Liver (tissue), 9 donors: ENCODE data around the gene SGSH. TPM values are rescaled to one million over a fixed set of nuclear protein-coding genes. Genes with fewer than 3 reads are reported as not detected.

Experiments
- DNase-seq: peaks from one replicate; pipeline ENCODE4 v3.0.0-alpha.2; 2017; ENCODE audit warnings: low spot score
- H3K27ac ChIP-seq, 2 donors: one replicate each; pipeline ENCODE4 v1.7.0; 2013; ENCODE audit warnings: inconsistent platforms in 2 of 2, low read length in 2 of 2, control low read depth in 1 of 2, low read depth in 1 of 2, mild to moderate bottlenecking in 1 of 2
- H3K27me3 ChIP-seq, 4 donors: one replicate each; pipeline versions ENCODE4 v1.6.1 to v1.7.0; 2013; ENCODE audit warnings: low read length in 3 of 4, inconsistent platforms in 1 of 4, mild to moderate bottlenecking in 1 of 4, moderate library complexity in 1 of 4; ENCODE audit not compliant: control insufficient read depth in 4 of 4, insufficient read depth in 4 of 4
- H3K36me3 ChIP-seq, 4 donors: one replicate each; pipeline versions ENCODE4 v1.6.1 to v1.7.0; 2013; ENCODE audit warnings: low read length in 3 of 4, mild to moderate bottlenecking in 3 of 4, low read depth in 1 of 4, moderate library complexity in 1 of 4; ENCODE audit not compliant: control insufficient read depth in 4 of 4, insufficient read depth in 3 of 4
- H3K4me1 ChIP-seq, 4 donors: one replicate each; pipeline versions ENCODE4 v1.6.1 to v1.7.0; 2013; ENCODE audit warnings: low read length in 3 of 4, mild to moderate bottlenecking in 3 of 4, moderate library complexity in 1 of 4; ENCODE audit not compliant: control insufficient read depth in 4 of 4, insufficient read depth in 4 of 4
- H3K4me3 ChIP-seq, 3 donors: one replicate each; pipeline versions ENCODE4 v1.6.1 to v1.7.0; 2013; ENCODE audit warnings: low read length in 3 of 3, control low read depth in 1 of 3, low read depth in 1 of 3, mild to moderate bottlenecking in 1 of 3
- H3K9ac ChIP-seq, 2 donors: one replicate each; pipeline ENCODE4 v1.7.0; 2013; ENCODE audit warnings: low read length in 2 of 2, mild to moderate bottlenecking in 2 of 2, moderate library complexity in 2 of 2, control low read depth in 1 of 2, low read depth in 1 of 2
- H3K9me3 ChIP-seq, 4 donors: one replicate each; pipeline versions ENCODE4 v1.6.1 to v1.7.0; 2013; ENCODE audit warnings: low read length in 3 of 4; ENCODE audit not compliant: control insufficient read depth in 4 of 4
- CTCF ChIP-seq: fragments of 150-350 bp; IDR thresholded peaks from 2 replicates; pipeline ENCODE4 v1.5.1; 2017; ENCODE audit warnings: improper control_type of control experiment, low read depth, low read length; ENCODE audit not compliant: missing input control
- FOXA1 ChIP-seq: IDR thresholded peaks from 2 replicates; pipeline ENCODE4 v1.6.1; 2016; ENCODE audit warnings: antibody characterized with exemption
- FOXA2 ChIP-seq: IDR thresholded peaks from 2 replicates; pipeline ENCODE4 v1.6.1; 2016; ENCODE audit warnings: antibody characterized with exemption
- HNF4A ChIP-seq, 2 donors: conservative IDR thresholded peaks; 2 replicates each; pipeline ENCODE4 v1.6.1; 2016; ENCODE audit warnings: antibody characterized with exemption in 2 of 2, mild to moderate bottlenecking in 2 of 2
- HNF4G ChIP-seq: IDR thresholded peaks from 2 replicates; pipeline ENCODE4 v1.6.1; 2016; ENCODE audit warnings: antibody characterized with exemption
- JUND ChIP-seq, 2 donors: IDR thresholded peaks; 2 replicates each; pipeline ENCODE4 v1.6.1; 2016; ENCODE audit warnings: antibody characterized with exemption in 2 of 2
- NR2F2 ChIP-seq: IDR thresholded peaks from 2 replicates; pipeline ENCODE4 v1.6.1; 2016; ENCODE audit warnings: antibody characterized with exemption
- RAD21 ChIP-seq, 2 donors: IDR thresholded peaks; 2 replicates each; pipeline ENCODE4 v1.6.1; 2016; ENCODE audit warnings: antibody characterized with exemption in 2 of 2, mild to moderate bottlenecking in 2 of 2
- REST ChIP-seq: IDR thresholded peaks from 2 replicates; pipeline ENCODE4 v1.6.1; 2016; ENCODE audit warnings: antibody characterized with exemption, mild to moderate bottlenecking
- RXRA ChIP-seq, 2 donors: IDR thresholded peaks; 2 replicates each; pipeline ENCODE4 v1.6.1; 2017 to 2018; ENCODE audit warnings: antibody characterized with exemption in 2 of 2, mild to moderate bottlenecking in 1 of 2
- SP1 ChIP-seq: IDR thresholded peaks from 2 replicates; pipeline ENCODE4 v1.6.1; 2018; ENCODE audit warnings: antibody characterized with exemption, mild to moderate bottlenecking
- TAF1 ChIP-seq: conservative IDR thresholded peaks from 2 replicates; pipeline ENCODE4 v1.6.1; 2016; ENCODE audit warnings: antibody characterized with exemption, mild to moderate bottlenecking
- YY1 ChIP-seq: IDR thresholded peaks from 2 replicates; pipeline ENCODE4 v1.6.1; 2016; ENCODE audit warnings: antibody characterized with exemption, mild to moderate bottlenecking
- ZBTB33 ChIP-seq: IDR thresholded peaks from 2 replicates; pipeline ENCODE4 v1.6.1; 2016; ENCODE audit warnings: antibody characterized with exemption
- WGBS: extraction: QIAGEN DNeasy Blood & Tissue Kit; methylation state at CpG from one replicate; pipeline ENCODE4 v1.1.7; 2013; 5-methylcytosine and 5-hydroxymethylcytosine counted together
- polyA plus RNA-seq, 2 donors: library from polyadenylated mRNA; stranded (reverse) in 1 of 2; unstranded in 1 of 2; fragments of 200-250 nt in 1 of 2; fragments of >200 nt in 1 of 2; fragmentation: Nextera tagmentation in 1 of 2; extraction: Ambion mirVana in 1 of 2; gene quantifications; one replicate each; pipeline versions ENCODE4 v1.2.1 to v1.2.3, GENCODE V29; 2013 to 2015
- total RNA-seq, 2 donors: library from RNA; depleted of rRNA; stranded (reverse); fragments of >200 nt; gene quantifications; one replicate each; pipeline ENCODE4 v1.2.3, GENCODE V29; 2014
- donor health status: healthy.
- donor health status: healthy.
- donor health status: healthy.
- donor health status: healthy.
- donor health status: healthy.

The SGSH gene
- total and polyA plus RNA-seq, 4 donors: 5.8 to 19.8 (median 12.9) TPM

DNA sequence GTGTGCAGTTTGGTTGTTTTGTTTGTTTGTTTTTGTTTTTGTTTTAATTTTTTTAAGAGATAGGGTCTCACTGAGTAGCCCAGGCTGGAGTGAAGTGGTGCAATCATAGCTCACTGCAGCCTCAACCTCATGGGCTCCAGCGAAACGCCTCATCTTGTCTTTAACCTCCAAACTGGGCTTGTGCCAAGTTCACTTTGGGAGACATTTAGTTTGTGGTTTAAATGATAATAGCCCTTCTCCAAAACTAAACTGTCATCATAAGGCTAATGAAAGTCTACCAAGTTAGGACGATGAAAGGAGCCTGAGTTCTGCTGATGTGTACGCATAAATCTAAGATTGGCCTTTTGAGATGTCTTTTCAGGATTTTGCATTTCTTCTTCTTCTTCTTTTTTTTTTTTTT lies 56.8 kb downstream of the SGSH start:
- Histone ChIP-seq H3K27ac (no peak overlapping the region), H3K36me3 (no peaks in the 10 kb centered on the region), H3K9ac (no peak overlapping the region), H3K9me3 (no peaks in the 10 kb centered on the region), H3K4me3 (no peak overlapping the region), H3K4me1 (no peaks in the 10 kb centered on the region), H3K27me3 (no peaks in the 10 kb centered on the region)
- 85% methylated on average over 4 of the region's 4 CpGs for WGBS
- no peak for DNase-seq
- TF ChIP-seq TAF1: no peak
- no peak for TF ChIP-seq REST
- no peak for TF ChIP-seq SP1
- no peak for TF ChIP-seq ZBTB33
- TF ChIP-seq HNF4G: no peak
- TF ChIP-seq YY1: no peak
- TF ChIP-seq JUND (IDR thresholded peaks at IDR 0.05): no peak
- no peak for TF ChIP-seq FOXA2
- TF ChIP-seq CTCF: no peak
- TF ChIP-seq RAD21 (IDR thresholded peaks at IDR 0.05): no peak
- TF ChIP-seq RXRA (IDR thresholded peaks at IDR 0.05): no peak
- TF ChIP-seq FOXA1: no peak
- TF ChIP-seq HNF4A (conservative IDR thresholded peaks at IDR 0.05): no peak
- TF ChIP-seq NR2F2: no peak

DNA sequence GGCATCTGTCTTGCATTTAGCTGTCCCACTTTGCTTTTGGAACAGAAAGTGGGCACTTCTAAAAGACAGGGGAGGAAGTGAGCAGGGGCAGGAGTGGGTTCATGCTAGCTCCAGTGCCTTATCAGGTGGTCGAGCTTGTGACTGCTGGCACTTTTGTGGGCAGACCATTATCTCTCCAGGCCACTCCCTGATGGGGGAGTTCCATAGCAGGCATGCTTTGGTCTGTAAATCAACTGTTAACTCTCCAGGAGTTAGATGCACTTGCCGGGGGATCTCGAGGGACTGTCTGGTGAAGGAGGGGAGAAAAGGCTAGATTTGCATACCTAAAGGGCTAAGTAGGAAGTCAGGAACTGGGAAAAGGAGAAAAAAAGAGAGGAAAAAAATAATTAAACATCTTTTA lies 59.6 kb downstream of the SGSH start:
- Histone ChIP-seq H3K36me3 (no peaks in the 10 kb centered on the region), H3K4me3 (no peak overlapping the region), H3K27me3 (no peaks in the 10 kb centered on the region), H3K9ac (no peak overlapping the region), H3K9me3 (no peaks in the 10 kb centered on the region), H3K27ac (no peak overlapping the region), H3K4me1 (no peaks in the 10 kb centered on the region)
- 51% methylated on average over 3 of the region's 3 CpGs for WGBS
- no peak for TF ChIP-seq HNF4A (conservative IDR thresholded peaks at IDR 0.05)
- no peak for DNase-seq

Other genes starting within 250 kb of the SGSH start
- 10 to 100 TPM in 1 of 2 donors, 1 to 10 TPM in 1; 4.7 to 29.5 TPM for gene TBC1D16, start 184.5 kb downstream of the SGSH start, total RNA-seq
- 1 to 10 TPM; 3.4 to 4.7 TPM for gene TBC1D16, start 184.5 kb downstream of the SGSH start, polyA plus RNA-seq
- gene CCDC40, start 183.7 kb downstream of the SGSH start, total RNA-seq: 1 to 10 TPM in 1 of 2 donors, under 1 TPM in 1; 0.93 to 3.0 TPM
- gene CCDC40, start 183.7 kb downstream of the SGSH start, polyA plus RNA-seq: 1 to 10 TPM in 1 of 2 donors, under 1 TPM in 1; 0.60 to 1.9 TPM
- 10 to 100 TPM; 21.3 to 31.0 TPM for gene GAA, start 118.8 kb downstream of the SGSH start, total RNA-seq
- 10 to 100 TPM; 43.0 to 58.7 TPM for gene GAA, start 118.8 kb downstream of the SGSH start, polyA plus RNA-seq
- gene EIF4A3, start 73.2 kb downstream of the SGSH start, total RNA-seq: 10 to 100 TPM; 33.8 to 35.1 TPM
- gene EIF4A3, start 73.2 kb downstream of the SGSH start, polyA plus RNA-seq: 10 to 100 TPM; 29.0 to 33.1 TPM
- under 1 TPM; 0.25 to 0.70 TPM for gene CARD14, start 50.3 kb downstream of the SGSH start, total RNA-seq
- under 1 TPM; 0.07 to 0.32 TPM for gene CARD14, start 50.3 kb downstream of the SGSH start, polyA plus RNA-seq
- gene SLC26A11, start 94 bp upstream of the SGSH start, total RNA-seq: 1 to 10 TPM; 6.9 to 8.2 TPM
- gene SLC26A11, start 94 bp upstream of the SGSH start, polyA plus RNA-seq: 1 to 10 TPM; 3.3 to 4.2 TPM
- 100 to 1,000 TPM in 1 of 2 donors, 10 to 100 TPM in 1; 42.0 to 104 TPM for gene RNF213, start 40.5 kb upstream of the SGSH start, total RNA-seq
- gene RNF213, start 40.5 kb upstream of the SGSH start, polyA plus RNA-seq: 10 to 100 TPM; 18.2 to 25.1 TPM
- 10 to 100 TPM in 1 of 2 donors, 1 to 10 TPM in 1; 5.7 to 10.7 TPM for gene ENDOV, start 194.8 kb upstream of the SGSH start, total RNA-seq
- 10 to 100 TPM in 1 of 2 donors, 1 to 10 TPM in 1; 5.8 to 11.9 TPM for gene ENDOV, start 194.8 kb upstream of the SGSH start, polyA plus RNA-seq